HS-27A (cell line): ENCODE results near the gene ZSCAN5B.
A peak's percentile ranks its signal among the peaks of the same experiment; 100 is the strongest.

Experiments used
- DNase-seq: peaks from one replicate; pipeline ENCODE4 v3.0.0-alpha.2; 2012; ENCODE audit warnings: low read depth, missing footprints

The ZSCAN5B gene

DNA sequence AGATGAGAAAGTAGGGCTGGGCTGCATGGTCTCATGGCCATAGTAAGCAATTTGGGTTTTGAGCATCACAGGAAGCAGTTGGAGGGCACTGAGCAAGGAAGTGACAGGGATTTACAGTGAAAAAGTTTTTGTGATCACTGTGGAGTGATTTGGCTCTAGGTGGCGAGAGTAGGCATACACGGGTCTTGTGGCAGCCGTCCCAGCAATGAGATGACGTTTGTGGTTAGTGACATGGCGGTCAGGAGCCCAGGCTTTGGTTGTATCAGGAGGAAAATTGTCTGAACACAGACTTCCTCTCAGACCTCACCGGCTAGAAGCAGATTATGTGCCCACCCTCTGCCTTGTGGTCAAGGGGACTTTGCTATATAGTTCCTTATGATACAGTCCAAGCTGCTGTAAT lies 53.2 kb downstream of the ZSCAN5B start:
- no peak for DNase-seq

DNA sequence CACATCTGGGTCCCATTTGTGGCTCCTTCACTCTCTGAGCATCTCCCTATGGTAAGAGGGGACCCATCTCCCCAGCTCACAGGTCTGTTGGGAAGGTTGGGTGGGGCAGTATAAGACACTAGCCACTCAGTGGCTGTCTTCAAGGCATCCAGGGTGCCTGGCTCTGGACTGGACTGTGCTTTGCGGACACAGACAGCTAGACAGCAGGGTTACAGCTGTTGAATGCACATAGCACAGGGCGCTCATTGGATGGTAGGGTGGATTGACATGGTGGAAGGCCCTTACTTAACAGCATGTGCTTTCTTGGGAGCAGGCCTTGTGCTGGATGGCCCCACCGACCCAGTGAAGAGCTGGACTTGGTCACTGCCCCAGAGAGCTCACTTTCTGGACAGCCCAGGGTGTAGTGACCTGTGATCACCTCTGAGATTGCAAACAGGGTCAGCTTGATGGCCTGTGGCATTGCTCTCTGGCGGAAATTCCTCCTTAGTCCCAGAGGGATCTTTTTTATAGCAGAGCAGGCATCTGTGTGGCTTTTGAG lies 54.6 kb downstream of the ZSCAN5B start:
- no peak for DNase-seq

DNA sequence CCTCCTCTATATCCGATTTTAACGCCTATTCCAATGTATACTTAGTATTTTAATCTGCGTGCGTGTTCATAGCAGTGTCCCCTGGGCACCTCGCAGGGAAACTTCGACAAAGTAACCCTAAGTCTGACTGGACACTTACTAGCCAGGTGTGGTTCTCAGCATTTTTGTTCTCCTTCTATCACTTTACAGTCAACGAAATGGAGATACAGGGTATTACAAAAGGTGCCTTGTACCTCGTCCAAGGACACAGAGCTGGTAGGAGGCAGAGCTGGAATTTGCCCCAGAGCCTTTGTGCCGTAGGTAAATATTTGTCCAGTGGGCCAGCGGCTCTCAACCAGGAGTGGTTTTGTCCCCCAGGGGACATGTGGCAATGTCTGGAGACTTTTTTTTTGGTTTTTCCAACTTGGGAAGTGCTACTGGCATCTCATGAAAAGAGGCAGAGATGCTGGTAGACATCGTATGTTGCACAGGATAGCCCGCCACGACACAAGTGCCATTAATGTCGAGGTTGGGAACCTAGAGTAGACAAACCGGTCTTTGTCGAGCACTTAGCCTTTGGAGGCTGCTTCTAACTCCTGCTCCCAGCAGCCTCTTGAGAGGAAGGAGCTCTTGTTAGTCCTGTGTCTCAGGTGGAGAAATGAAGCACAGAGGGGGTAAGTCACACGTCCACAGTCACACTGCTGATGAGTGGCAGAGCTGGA lies 55.3 kb downstream of the ZSCAN5B start:
- DNase-seq: no peak

DNA sequence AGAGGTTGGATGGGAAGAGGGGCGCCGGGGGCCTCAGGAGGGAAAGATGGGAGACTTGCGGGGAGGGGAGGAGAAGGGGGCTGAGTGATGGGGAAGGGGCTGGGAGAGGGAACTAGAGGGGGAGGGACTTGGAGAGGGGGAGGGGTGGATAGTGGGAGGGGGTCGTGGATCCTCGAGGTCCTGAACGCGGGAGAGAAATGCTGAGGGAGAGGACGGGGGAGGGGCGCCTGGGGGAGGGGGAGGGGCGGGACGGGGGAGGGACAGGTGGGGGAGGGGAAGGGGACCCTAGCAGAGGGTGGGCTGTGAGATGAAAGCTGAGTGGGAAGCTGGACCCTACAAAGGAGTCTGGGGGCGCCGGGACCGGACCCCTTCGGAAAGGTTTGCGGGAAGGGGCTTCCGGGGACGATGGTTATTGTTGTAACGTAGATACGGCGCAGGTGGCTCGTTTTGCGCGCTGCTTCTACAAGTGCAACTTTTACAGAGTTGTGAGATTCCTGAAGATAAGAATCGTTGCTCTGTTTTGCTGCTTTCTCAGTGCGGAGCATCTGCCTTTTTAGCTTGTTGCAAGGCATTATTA lies 56.1 kb downstream of the ZSCAN5B start:
- DNase-seq: no peak

DNA sequence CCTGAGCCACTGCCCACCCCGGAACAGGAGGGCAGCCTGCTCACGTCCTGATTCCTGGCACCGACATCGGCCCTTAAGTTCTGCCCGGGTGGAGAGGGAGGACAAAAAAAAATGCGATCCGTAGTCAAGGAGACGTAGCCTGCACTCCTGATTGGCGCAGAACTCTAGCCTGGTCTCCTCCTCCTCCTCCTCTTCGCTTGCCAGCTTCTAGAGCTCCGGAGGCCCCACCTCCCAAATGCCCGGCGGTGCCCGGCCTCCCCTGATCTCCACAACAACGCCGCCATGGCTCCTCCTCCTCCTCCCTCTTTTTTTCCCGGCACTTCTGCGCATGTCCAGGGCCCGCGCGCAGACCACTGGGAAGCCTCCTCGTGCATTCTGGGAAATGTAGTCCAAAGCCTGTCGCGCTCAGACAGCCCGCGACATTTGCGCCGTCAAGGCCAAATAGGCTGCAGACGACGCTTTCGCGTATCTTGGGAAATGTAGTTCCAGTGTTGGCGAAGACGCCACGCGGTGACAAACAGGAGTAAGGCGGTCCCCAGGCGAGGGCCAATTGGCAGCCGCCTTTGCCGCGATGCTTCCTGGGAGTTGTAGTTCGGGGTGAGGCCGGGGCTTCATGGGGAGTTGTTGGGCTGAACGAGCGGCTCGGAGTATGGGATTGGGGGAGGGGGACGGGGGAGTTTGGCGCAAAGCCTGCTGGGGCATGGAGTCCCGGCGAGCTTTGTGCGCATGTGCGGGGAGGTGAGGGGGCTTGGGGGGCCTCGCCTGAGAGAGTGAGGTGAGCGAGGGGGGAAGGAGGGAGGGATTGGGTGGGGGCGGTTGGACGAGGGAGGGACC lies 56.8 kb downstream of the ZSCAN5B start, which contains the start of gene ZNF444:
TSS of gene ZNF444 (plus strand) at position 705 of the 834 bp plus-strand sequence. CDS start 5,625 bp downstream, outside the sequence.
- DNase-seq: peak; percentile 99

DNA sequence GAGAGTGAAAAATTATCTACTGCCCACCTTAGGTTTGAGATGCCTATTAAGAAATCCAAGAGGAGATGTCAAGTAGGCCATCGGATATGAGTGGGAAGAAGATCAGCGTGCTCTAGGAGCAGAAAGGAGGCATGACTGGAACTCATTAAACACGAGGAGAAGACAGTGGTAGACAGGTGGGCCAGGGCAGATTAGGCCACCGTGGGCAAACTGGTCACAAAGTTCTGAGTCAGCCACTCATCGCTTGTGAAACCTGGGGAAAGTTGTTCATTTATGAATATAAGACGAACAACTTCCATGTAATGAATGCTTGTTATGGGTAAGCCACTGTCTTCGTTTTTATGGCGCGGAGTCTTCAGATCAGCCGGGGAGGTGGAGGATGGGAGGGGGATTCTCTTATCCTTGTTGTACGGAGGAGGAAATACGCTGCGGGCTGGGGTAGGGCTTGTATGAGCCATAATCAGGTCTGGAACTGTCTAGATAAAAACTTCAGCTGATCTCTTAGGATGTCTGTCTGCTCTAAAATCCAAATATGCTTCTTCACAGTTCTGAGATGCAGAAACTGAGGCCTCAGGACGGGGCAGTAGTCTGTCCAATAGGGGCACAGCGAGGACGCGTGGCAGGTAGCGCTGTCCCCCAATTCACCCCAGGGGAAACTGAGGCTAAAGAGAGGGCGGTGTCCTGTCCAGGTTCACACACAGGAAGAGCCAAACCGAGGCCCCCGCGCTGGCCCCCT lies 57.6 kb downstream of the ZSCAN5B start:
- DNase-seq: no peak
